GM12872 (cell line): ENCODE measurements around the gene HIPK1.

Experiments
- TF ChIP-seq, protein P1 (sequence below): IDR thresholded peaks from 3 replicates; pipeline ENCODE4 v1.5.1; 2011; ENCODE audit warnings: low read depth, mild to moderate bottlenecking, low read length, moderate library complexity; ENCODE audit not compliant: insufficient read depth

The HIPK1 gene

DNA sequence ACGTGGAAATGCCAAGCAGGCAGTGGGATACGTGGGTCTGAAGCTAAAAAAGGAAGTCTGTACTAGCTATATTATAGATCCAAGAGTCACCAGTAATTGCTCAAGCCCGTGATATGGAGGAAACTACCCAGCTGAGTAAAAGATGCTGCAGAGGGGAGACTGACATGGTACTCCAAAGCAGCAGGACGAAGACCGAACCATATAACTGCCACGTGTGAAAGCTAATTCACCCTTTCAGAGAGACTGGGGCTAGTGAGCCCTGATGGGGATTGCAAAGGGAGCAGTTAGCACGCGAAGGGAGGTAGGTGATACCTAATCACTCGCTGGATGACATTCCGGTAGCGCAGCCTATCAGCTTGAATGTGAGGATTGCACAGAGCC lies 24.8 kb upstream of the HIPK1 start:
- TF ChIP-seq, protein P1, sequence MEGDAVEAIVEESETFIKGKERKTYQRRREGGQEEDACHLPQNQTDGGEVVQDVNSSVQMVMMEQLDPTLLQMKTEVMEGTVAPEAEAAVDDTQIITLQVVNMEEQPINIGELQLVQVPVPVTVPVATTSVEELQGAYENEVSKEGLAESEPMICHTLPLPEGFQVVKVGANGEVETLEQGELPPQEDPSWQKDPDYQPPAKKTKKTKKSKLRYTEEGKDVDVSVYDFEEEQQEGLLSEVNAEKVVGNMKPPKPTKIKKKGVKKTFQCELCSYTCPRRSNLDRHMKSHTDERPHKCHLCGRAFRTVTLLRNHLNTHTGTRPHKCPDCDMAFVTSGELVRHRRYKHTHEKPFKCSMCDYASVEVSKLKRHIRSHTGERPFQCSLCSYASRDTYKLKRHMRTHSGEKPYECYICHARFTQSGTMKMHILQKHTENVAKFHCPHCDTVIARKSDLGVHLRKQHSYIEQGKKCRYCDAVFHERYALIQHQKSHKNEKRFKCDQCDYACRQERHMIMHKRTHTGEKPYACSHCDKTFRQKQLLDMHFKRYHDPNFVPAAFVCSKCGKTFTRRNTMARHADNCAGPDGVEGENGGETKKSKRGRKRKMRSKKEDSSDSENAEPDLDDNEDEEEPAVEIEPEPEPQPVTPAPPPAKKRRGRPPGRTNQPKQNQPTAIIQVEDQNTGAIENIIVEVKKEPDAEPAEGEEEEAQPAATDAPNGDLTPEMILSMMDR = no peak

DNA sequence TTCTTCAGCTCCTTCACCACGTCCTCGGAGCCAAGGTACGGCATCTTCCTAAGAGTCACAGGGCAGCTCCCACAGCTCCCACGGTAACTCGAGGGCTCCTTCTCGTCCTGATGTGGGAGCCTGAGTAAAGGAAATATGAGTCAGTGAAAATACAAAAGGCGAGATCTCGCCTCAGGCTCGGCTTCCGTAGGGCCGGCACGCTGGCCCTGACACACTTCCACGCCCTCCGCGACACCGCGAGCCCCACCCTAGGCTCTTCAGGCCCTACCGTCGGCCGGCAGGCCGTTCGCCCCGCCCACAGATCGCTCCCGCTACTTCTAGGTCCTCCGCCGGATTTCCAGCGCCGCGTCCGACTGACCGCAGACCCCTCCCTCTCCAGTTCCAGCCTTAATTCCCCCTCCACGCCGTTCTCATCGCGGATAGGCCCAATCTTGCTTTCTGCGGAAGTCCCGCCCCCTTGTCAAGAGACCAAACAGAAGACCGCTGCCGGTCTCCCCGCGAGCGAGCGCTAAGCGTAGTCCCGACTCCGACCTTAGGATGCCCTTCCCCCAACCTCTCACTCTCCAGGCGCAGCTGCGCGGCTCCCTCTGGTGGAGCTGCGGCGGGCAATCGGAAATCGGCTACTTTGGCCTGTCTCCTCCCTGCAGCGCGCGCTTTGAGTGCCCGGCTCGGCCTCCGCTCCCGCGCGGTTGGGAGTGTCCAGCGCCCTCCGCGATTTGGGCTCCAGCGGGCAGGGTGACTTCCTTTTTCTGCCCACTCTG lies 24.3 kb upstream of the HIPK1 start, which contains the start of the genes AP4B1 and DCLRE1B:
Gene AP4B1 (minus strand): TSS at position 126 of the 761 bp plus-strand sequence. CDS start 82 bp downstream, at position 44.
Gene DCLRE1B (plus strand): TSS at position 653 of the 761 bp plus-strand sequence. CDS start 261 bp downstream, outside the sequence.
- TF ChIP-seq, protein P1 = peak; percentile 69

DNA sequence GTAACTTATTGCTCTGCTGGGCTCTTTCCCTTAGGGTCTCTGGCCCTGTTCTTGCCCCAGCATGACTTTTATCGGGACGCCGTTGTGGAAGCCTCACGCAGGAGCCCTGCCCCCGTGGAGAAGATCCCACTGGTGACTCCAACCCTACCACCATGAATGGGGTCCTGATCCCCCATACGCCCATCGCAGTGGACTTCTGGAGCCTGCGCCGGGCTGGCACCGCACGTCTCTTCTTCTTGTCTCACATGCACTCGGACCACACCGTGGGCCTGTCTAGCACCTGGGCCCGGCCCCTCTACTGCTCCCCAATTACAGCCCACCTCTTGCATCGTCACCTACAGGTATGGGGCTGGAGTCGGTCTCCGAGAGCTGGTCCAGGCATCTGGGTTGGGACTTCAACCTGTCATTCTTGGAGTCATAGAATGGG lies 23.7 kb upstream of the HIPK1 start:
- TF ChIP-seq, protein P1 = no peak

DNA sequence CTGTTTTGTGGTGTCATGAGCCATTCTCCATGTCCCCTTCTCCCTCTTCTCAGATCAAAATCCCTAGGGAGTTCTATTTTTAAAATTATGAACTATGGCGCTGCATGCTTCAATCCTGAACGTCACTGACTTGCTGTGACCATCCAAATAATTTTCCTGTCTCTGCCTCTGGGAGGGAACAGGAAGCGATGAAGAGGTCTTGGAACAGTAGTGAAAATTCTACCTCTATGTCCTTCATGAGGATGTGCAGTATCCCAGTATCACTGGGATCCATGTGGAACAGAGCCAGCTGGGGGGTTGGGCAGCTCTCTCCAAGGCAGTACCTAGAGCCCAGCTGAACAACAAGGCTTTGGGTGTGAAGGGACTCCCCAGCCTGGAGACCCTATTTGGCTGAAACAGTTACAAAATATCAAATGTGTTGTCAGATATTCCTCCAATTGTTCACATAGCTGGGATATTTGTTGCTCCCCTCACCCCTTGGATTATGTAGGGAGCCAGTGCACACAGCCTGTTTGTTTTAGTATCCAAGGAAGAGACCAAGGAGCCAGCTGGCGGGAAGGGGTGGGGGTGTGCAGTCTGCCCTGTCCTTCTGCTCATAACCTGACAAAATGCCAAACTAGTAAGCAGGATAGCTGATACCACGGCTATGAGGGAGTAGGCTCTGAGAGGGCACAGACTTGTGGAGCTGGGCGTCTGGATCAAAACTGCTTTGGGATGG lies 16.4 kb upstream of the HIPK1 start:
- TF ChIP-seq, protein P1 = no peak

DNA sequence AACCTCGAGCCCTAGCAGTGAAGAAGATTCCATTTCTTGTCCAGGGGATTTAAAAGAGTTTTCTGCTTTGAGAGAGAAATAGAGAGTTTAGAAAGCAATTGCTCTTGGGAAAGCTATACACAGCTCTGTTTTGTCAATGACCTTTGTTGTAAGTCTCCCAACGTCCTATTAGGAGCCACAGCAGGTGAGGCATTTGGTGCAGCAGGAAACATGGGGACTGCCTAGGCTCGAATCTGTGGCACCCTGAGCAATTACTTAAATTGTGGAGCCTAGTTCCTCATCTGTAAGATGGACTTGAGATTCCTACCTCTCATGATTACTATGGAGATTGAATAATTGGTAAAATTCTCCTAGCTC lies 15.8 kb upstream of the HIPK1 start:
- TF ChIP-seq, protein P1 = no peak

DNA sequence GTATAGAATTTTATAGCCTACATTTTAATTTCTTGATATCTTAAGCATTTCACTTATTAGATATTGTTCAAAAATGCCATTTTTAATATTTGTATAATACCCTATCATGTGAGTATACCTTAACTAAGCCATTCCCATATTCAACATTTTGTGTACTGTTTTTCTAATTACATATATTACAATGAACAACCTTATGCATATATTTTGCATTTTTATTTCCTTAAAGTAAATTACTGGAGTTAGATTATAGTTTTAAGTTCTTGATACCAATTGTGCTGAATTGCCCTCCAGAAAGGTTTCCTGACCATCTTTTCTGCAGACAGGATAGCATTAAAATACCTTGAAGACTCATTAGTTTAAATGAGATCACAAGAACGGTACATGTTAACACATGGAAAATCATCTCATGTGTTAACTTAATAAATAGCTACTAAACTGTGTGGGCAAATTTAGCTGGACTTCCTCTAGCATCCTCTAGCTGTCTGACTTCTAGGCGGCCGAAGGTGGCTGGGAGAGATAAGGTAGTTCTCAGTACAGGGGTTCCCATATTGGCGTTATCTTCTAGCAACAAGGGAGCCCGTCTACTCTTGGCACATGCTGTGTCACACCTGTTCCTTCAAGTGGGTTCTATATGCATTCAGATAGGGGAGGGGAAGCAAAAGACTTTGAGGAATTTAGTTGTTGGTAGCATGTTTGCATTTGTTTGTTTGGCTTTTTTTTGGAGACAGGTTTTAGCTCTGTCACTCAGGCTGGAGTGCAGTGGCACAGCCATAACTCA lies 15.0 kb upstream of the HIPK1 start:
- TF ChIP-seq, protein P1 = no peak

DNA sequence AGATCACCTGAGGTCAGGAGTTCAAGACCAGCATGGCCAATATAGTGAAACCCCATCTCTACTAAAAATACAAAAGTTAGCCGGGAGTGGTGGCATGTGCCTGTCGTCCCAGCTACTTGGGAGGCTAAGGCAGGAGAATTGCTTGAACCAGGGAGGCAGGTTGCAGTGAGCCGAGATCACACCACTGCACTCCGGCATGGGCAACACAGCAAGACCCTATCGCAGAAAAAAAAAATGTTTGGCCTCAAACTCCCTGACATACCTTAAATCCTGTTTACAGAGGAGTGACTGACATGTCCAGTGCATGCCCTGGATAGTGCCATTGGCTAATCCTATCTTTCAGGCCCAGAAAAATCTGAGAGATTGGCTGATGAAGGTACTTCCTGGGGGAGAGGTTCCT lies 12.2 kb upstream of the HIPK1 start:
- TF ChIP-seq, protein P1 = no peak
